GM12878 (cell line): Measurements from ENCODE around the gene DNAJB2. TPM values are rescaled to one million over a fixed set of nuclear protein-coding genes. Genes with fewer than 3 reads are reported as not detected.
A peak's percentile ranks its signal among the peaks of the same experiment; 100 is the strongest.

Experiments used
- ATAC-seq: fragments of 200-7000 bp; cut with Tn5 transposase; 3 replicates; pipeline ENCODE4 v1.9.1; 2020; ENCODE audit warnings: mild to moderate bottlenecking, moderate library complexity
- BruUV-seq: library from RNA; stranded (reverse); fragments of 400-500 nt; replicated peaks from 2 replicates; lab custom pipeline; 2021; lab: Mats Ljungman, UMichigan
- CTCF ChIA-PET: fragments of 300-600 bp; sonication (Branson Sonifier 250); formaldehyde crosslinking; extraction: SDS; loops from one replicate; lab custom pipeline; 2021; ENCODE audit warnings: inconsistent platforms; lab: Yijun Ruan, JAX
- POLR2A ChIA-PET: fragments of 350-600 bp; formaldehyde crosslinking; extraction: SDS; loops from one replicate; lab custom pipeline; 2021; ENCODE audit warnings: inconsistent platforms; lab: Charles Lee
- RAD21 ChIA-PET: fragments of 300-600 bp; sonication (Branson Sonifier 250); formaldehyde crosslinking; loops from one replicate; lab custom pipeline; 2023; ENCODE audit warnings: antibody characterized with exemption; ENCODE audit not compliant: unreplicated experiment; lab: Charles Lee
- SMC1A ChIA-PET: fragments of 300-600 bp; sonication (Branson Sonifier 250); formaldehyde crosslinking; loops from one replicate; lab custom pipeline; 2023; ENCODE audit not compliant: unreplicated experiment, uncharacterized antibody; lab: Charles Lee
- DNase-seq: peaks from one replicate; pipeline ENCODE4 v3.0.0-alpha.2; 2011; ENCODE audit warnings: low read depth, low spot score
- FAIRE-seq: peaks from 3 replicates; lab custom pipeline; 2011; peaks lifted over from hg19 to GRCh38; lab: Jason Lieb, UNC
- H2AFZ ChIP-seq: 2 replicates; pipeline ENCODE4 v1.6.0; 2011; ENCODE audit warnings: low read depth, low read length, control low read depth; ENCODE audit not compliant: control insufficient read depth
- H3K27ac ChIP-seq: 2 replicates; pipeline ENCODE4 v1.5.1; 2011; ENCODE audit warnings: control low read depth; ENCODE audit not compliant: control insufficient read depth, insufficient read depth
- H3K27me3 ChIP-seq, 2 experiments: replicated peaks in 1 of 2; 2 replicates each; pipeline versions ENCODE4 v1.6.0 to v1.6.1; 2011; ENCODE audit warnings: low read length in 1 of 2; ENCODE audit not compliant: control insufficient read depth in 2 of 2, insufficient read depth in 2 of 2
- H3K36me3 ChIP-seq, 2 experiments: 2 replicates each; pipeline ENCODE4 v1.5.1; 2011; ENCODE audit warnings: low read length in 1 of 2; ENCODE audit not compliant: control insufficient read depth in 2 of 2, insufficient read depth in 2 of 2
- H3K4me1 ChIP-seq: 2 replicates; pipeline ENCODE4 v1.6.1; 2011; ENCODE audit warnings: mild to moderate bottlenecking, low read length, moderate library complexity, mixed read lengths; ENCODE audit not compliant: control insufficient read depth, insufficient read depth
- H3K4me2 ChIP-seq: 2 replicates; pipeline ENCODE4 v1.6.0; 2011; ENCODE audit warnings: control low read depth; ENCODE audit not compliant: control insufficient read depth, insufficient read depth
- H3K4me3 ChIP-seq: fragments of 200-600 bp; sonication (generic); 2 replicates; pipeline ENCODE4 v1.5.1; 2016
- H3K79me2 ChIP-seq: 2 replicates; pipeline ENCODE4 v1.6.0; 2011; ENCODE audit warnings: low read length; ENCODE audit not compliant: control insufficient read depth, insufficient read depth
- H3K9ac ChIP-seq: 2 replicates; pipeline ENCODE4 v1.8.0; 2011; ENCODE audit warnings: low read length, control low read depth, mixed read lengths; ENCODE audit not compliant: control insufficient read depth, insufficient read depth
- H3K9me3 ChIP-seq: replicated peaks from 3 replicates; pipeline ENCODE4 v1.5.1; 2011; ENCODE audit warnings: mild to moderate bottlenecking, low read length; ENCODE audit not compliant: control insufficient read depth, insufficient read depth
- H4K20me1 ChIP-seq: 2 replicates; pipeline ENCODE4 v1.6.0; 2011; ENCODE audit not compliant: control insufficient read depth, insufficient read depth
- HDGF ChIP-seq: fragments of 450-650 bp; IDR thresholded peaks from 2 replicates; pipeline ENCODE4 v1.6.1; 2016; ENCODE audit warnings: antibody characterized with exemption
- IRF5 ChIP-seq: fragments of 450-650 bp; IDR thresholded peaks from 2 replicates; pipeline ENCODE4 v1.6.1; 2017; ENCODE audit warnings: borderline replicate concordance
- MAX ChIP-seq: IDR thresholded peaks from 2 replicates; pipeline ENCODE4 v1.6.1; 2012; ENCODE audit warnings: low read depth, low read length, improper control_type of control experiment
- whole genome bisulfite sequencing: methylation state at CpG from one replicate; pipeline ENCODE4 v1.1.6; 2016; ENCODE audit warnings: low lambda C conversion rate; ENCODE audit not compliant: insufficient replicate concordance, insufficient coverage; ENCODE audit errors: missing lambda C conversion rate; 5-methylcytosine and 5-hydroxymethylcytosine counted together
- in situ Hi-C: fragments of 300-500 bp; cut with MboI; formaldehyde crosslinking; loops from 9 replicates; pipeline ENCODE4 v1.14.3; 2018; ENCODE audit warnings: mixed read lengths
- intact Hi-C: fragments of 100-400 bp; cut with micrococcal nuclease; formaldehyde crosslinking; loops from one replicate; pipeline ENCODE4 v1.14.2; 2022; ENCODE audit not compliant: unreplicated experiment
- microRNA counts: library from miRNA; unstranded; fragments of <30 nt; microRNA quantifications from one replicate; lab custom pipeline; 2016
- microRNA-seq: library from miRNA; unstranded; fragments of <30 nt; microRNA quantifications from one replicate; pipeline ENCODE4, GENCODE V29; 2018
- polyA plus RNA-seq, 11 experiments: library from polyadenylated mRNA; depleted of rRNA in 4 of 11; unstranded in 6 of 11; stranded (reverse) in 5 of 11; fragments of >200 nt; fragmentation: Nextera tagmentation in 4 of 11; fragmentation: Illumina TruSeq in 1 of 11; extraction: Ambion mirVana in 4 of 11; extraction: Trizol in 1 of 11; gene quantifications; 1 replicate in 1 of 11; 2 replicates in 10 of 11; pipeline versions ENCODE4 v1.2.1 to v1.2.3, GENCODE V29; 2011 to 2016; ENCODE audit warnings: inconsistent platforms in 2 of 11, missing spikeins in 2 of 11, low read depth in 1 of 11
- small RNA-seq: library from RNA; depleted of rRNA; stranded (forward); fragments of <200 nt; gene quantifications from one replicate; pipeline ENCODE3, GENCODE V24; 2014
- total RNA-seq, 4 experiments: library from RNA; depleted of rRNA in 3 of 4; stranded (reverse); fragments of >200 nt in 3 of 4; fragmentation: Illumina TruSeq in 1 of 4; extraction: Trizol in 1 of 4; gene quantifications; 2 replicates each; pipeline versions ENCODE4 v1.2.1 to v1.2.3, GENCODE V29; 2013 to 2021

Gene DNAJB2
- total and polyA plus RNA-seq, 10 of the 15 experiments (the other 5 are each of a cell fraction or from before 2014, with no cell fraction given) = 0.26 to 36.5 (median 12.5) TPM

GRCh38 chr2:219335373-219335786 is 56.2 kb downstream of the DNAJB2 start:
- no peaks in the 10 kb centered on the region for H3K79me2 ChIP-seq
- BruUV-seq = no TSS peak
- in situ Hi-C loops = no loop called here
- ChIA-PET POLR2A (no interaction called here), SMC1A (interaction anchor here (0.7 kb wide), 1 partner anchor 9 kb away, joined by 3 read pairs; no protein-coding TSS in a partner anchor), CTCF (interaction anchor here (1.1 to 1.6 kb wide), 2 partner anchors 14 to 181 kb away, joined by 3 read pairs; no protein-coding TSS in a partner anchor), RAD21 (no interaction called here)
- TF ChIP-seq IRF5 = no peak
- no peak for TF ChIP-seq MAX
- no peak for TF ChIP-seq HDGF
- no peak overlapping the region for H3K4me2 ChIP-seq
- H2AFZ ChIP-seq = no peak overlapping the region
- H3K27ac ChIP-seq = no peak overlapping the region
- intact Hi-C loops = no loop called here
- no peak for DNase-seq
- peaks cover 0 to 5% of the 10 kb centered on the region in 2 experiments; a peak in 2 of 4 replicates for H3K27me3 ChIP-seq
- no peak overlapping the region for H3K4me3 ChIP-seq
- H3K9ac ChIP-seq = no peak overlapping the region
- no peak for FAIRE-seq
- WGBS = 24% methylated on average over 5 of the region's 5 CpGs
- H3K36me3 ChIP-seq = no peaks in the 10 kb centered on the region
- no peak for ATAC-seq
- no peaks in the 10 kb centered on the region for H4K20me1 ChIP-seq
- no peaks in the 10 kb centered on the region for H3K4me1 ChIP-seq
- H3K9me3 ChIP-seq = peaks cover 2% of the 10 kb centered on the region; the same call in 1 of the 3 replicates

MicroRNAs within 50 kb of the gene (microRNA counts, 767-probe panel; counts per million panel counts)
- 55.3 counts per million for microRNA hsa-miR-153 (lab: Ali Mortazavi, UCI)

Small RNA genes within 50 kb of the gene (microRNA-seq; reads per million reads assigned to microRNA genes)
- gene MIR153-1 = not detected

Small RNA genes within 50 kb of the gene (small RNA-seq; reads per million reads assigned to genes)
- gene MIR153-1 = 0.39 reads per million, percentile 3 among the genes with 10 or more reads in this experiment

Other genes starting within 250 kb of the DNAJB2 start
Only the 7 nearest of the 21 such genes appear.
- 11.6 and 13.1 TPM in 2 replicates for gene ATG9A, start 49.7 kb upstream of the DNAJB2 start, total RNA-seq (2014; rRNA removed)
- gene ATG9A, start 49.7 kb upstream of the DNAJB2 start, total RNA-seq (2014; rRNA removed; fragmentation: Illumina TruSeq; extraction: Trizol) = 8.1 and 9.8 TPM in 2 replicates
- 20.8 and 22.9 TPM in 2 replicates for gene ATG9A, start 49.7 kb upstream of the DNAJB2 start, total RNA-seq (2021)
- 20.7 and 37.5 TPM in 2 replicates for gene ATG9A, start 49.7 kb upstream of the DNAJB2 start, polyA plus RNA-seq (2011; rRNA removed)
- 10.3 and 12.5 TPM in 2 replicates for gene ATG9A, start 49.7 kb upstream of the DNAJB2 start, polyA plus RNA-seq (2014; fragmentation: Illumina TruSeq; extraction: Trizol)
- gene ATG9A, start 49.7 kb upstream of the DNAJB2 start, polyA plus RNA-seq (2014; fragmentation: Nextera tagmentation; extraction: Ambion mirVana) = under 1 TPM in 1 of 2 experiments, not detected in 1; 0.16 TPM
- 14.6 and 16.9 TPM in 2 replicates for gene ATG9A, start 49.7 kb upstream of the DNAJB2 start, polyA plus RNA-seq (2014; rRNA removed)
- gene ATG9A, start 49.7 kb upstream of the DNAJB2 start, polyA plus RNA-seq (2016; fragmentation: Nextera tagmentation; extraction: Ambion mirVana) = 10 to 100 TPM; 20.2 to 22.7 TPM
- 34.2 and 40.6 TPM in 2 replicates for gene ANKZF1, start 49.6 kb upstream of the DNAJB2 start, total RNA-seq (2014; rRNA removed)
- gene ANKZF1, start 49.6 kb upstream of the DNAJB2 start, total RNA-seq (2014; rRNA removed; fragmentation: Illumina TruSeq; extraction: Trizol) = 20.3 TPM in 2 replicates
- gene ANKZF1, start 49.6 kb upstream of the DNAJB2 start, total RNA-seq (2021) = 35.3 and 39.2 TPM in 2 replicates
- 102 and 104 TPM in 2 replicates for gene ANKZF1, start 49.6 kb upstream of the DNAJB2 start, polyA plus RNA-seq (2011; rRNA removed)
- gene ANKZF1, start 49.6 kb upstream of the DNAJB2 start, polyA plus RNA-seq (2014; fragmentation: Illumina TruSeq; extraction: Trizol) = 17.8 and 23.6 TPM in 2 replicates
- gene ANKZF1, start 49.6 kb upstream of the DNAJB2 start, polyA plus RNA-seq (2014; fragmentation: Nextera tagmentation; extraction: Ambion mirVana) = 1 to 10 TPM; 3.1 to 5.0 TPM
- gene ANKZF1, start 49.6 kb upstream of the DNAJB2 start, polyA plus RNA-seq (2014; rRNA removed) = 48.1 and 49.5 TPM in 2 replicates
- gene ANKZF1, start 49.6 kb upstream of the DNAJB2 start, polyA plus RNA-seq (2016; fragmentation: Nextera tagmentation; extraction: Ambion mirVana) = 10 to 100 TPM; 35.8 to 36.6 TPM
- gene GLB1L, start 33.9 kb upstream of the DNAJB2 start, total RNA-seq (2014; rRNA removed) = 3.7 and 5.1 TPM in 2 replicates
- gene GLB1L, start 33.9 kb upstream of the DNAJB2 start, total RNA-seq (2014; rRNA removed; fragmentation: Illumina TruSeq; extraction: Trizol) = 2.1 and 3.3 TPM in 2 replicates
- 2.8 and 4.5 TPM in 2 replicates for gene GLB1L, start 33.9 kb upstream of the DNAJB2 start, total RNA-seq (2021)
- gene GLB1L, start 33.9 kb upstream of the DNAJB2 start, polyA plus RNA-seq (2011; rRNA removed) = 2.8 and 3.4 TPM in 2 replicates
- gene GLB1L, start 33.9 kb upstream of the DNAJB2 start, polyA plus RNA-seq (2014; fragmentation: Illumina TruSeq; extraction: Trizol) = 3.5 and 5.5 TPM in 2 replicates
- 1 to 10 TPM in 1 of 2 experiments, under 1 TPM in 1; 0.29 to 1.0 TPM for gene GLB1L, start 33.9 kb upstream of the DNAJB2 start, polyA plus RNA-seq (2014; fragmentation: Nextera tagmentation; extraction: Ambion mirVana)
- 4.5 and 4.6 TPM in 2 replicates for gene GLB1L, start 33.9 kb upstream of the DNAJB2 start, polyA plus RNA-seq (2014; rRNA removed)
- 1 to 10 TPM; 1.3 to 2.6 TPM for gene GLB1L, start 33.9 kb upstream of the DNAJB2 start, polyA plus RNA-seq (2016; fragmentation: Nextera tagmentation; extraction: Ambion mirVana)
- 11.0 and 13.6 TPM in 2 replicates for gene STK16, start 33.9 kb upstream of the DNAJB2 start, total RNA-seq (2014; rRNA removed)
- gene STK16, start 33.9 kb upstream of the DNAJB2 start, total RNA-seq (2014; rRNA removed; fragmentation: Illumina TruSeq; extraction: Trizol) = 24.9 and 26.5 TPM in 2 replicates
- 28.8 and 33.9 TPM in 2 replicates for gene STK16, start 33.9 kb upstream of the DNAJB2 start, total RNA-seq (2021)
- 30.1 and 50.1 TPM in 2 replicates for gene STK16, start 33.9 kb upstream of the DNAJB2 start, polyA plus RNA-seq (2011; rRNA removed)
- 23.0 and 45.6 TPM in 2 replicates for gene STK16, start 33.9 kb upstream of the DNAJB2 start, polyA plus RNA-seq (2014; fragmentation: Illumina TruSeq; extraction: Trizol)
- gene STK16, start 33.9 kb upstream of the DNAJB2 start, polyA plus RNA-seq (2014; fragmentation: Nextera tagmentation; extraction: Ambion mirVana) = 1 to 10 TPM; 8.4 to 9.0 TPM
- 30.8 and 31.2 TPM in 2 replicates for gene STK16, start 33.9 kb upstream of the DNAJB2 start, polyA plus RNA-seq (2014; rRNA removed)
- gene STK16, start 33.9 kb upstream of the DNAJB2 start, polyA plus RNA-seq (2016; fragmentation: Nextera tagmentation; extraction: Ambion mirVana) = 1 to 10 TPM; 4.3 to 5.9 TPM
- not detected in 2 replicates for gene TUBA4B, start 26.1 kb upstream of the DNAJB2 start, total RNA-seq (2014; rRNA removed)
- gene TUBA4B, start 26.1 kb upstream of the DNAJB2 start, total RNA-seq (2014; rRNA removed; fragmentation: Illumina TruSeq; extraction: Trizol) = not detected in 2 replicates
- not detected in 2 replicates for gene TUBA4B, start 26.1 kb upstream of the DNAJB2 start, total RNA-seq (2021)
- gene TUBA4B, start 26.1 kb upstream of the DNAJB2 start, polyA plus RNA-seq (2011; rRNA removed) = 0.07 TPM in 1 of 2 replicates, not detected in the other
- not detected in 2 replicates for gene TUBA4B, start 26.1 kb upstream of the DNAJB2 start, polyA plus RNA-seq (2014; fragmentation: Illumina TruSeq; extraction: Trizol)
- gene TUBA4B, start 26.1 kb upstream of the DNAJB2 start, polyA plus RNA-seq (2014; fragmentation: Nextera tagmentation; extraction: Ambion mirVana) = not detected
- not detected in 2 replicates for gene TUBA4B, start 26.1 kb upstream of the DNAJB2 start, polyA plus RNA-seq (2014; rRNA removed)
- not detected for gene TUBA4B, start 26.1 kb upstream of the DNAJB2 start, polyA plus RNA-seq (2016; fragmentation: Nextera tagmentation; extraction: Ambion mirVana)
- 126 and 130 TPM in 2 replicates for gene TUBA4A, start 25.4 kb upstream of the DNAJB2 start, total RNA-seq (2014; rRNA removed)
- gene TUBA4A, start 25.4 kb upstream of the DNAJB2 start, total RNA-seq (2014; rRNA removed; fragmentation: Illumina TruSeq; extraction: Trizol) = 81.9 and 89.4 TPM in 2 replicates
- gene TUBA4A, start 25.4 kb upstream of the DNAJB2 start, total RNA-seq (2021) = 117 and 142 TPM in 2 replicates
- 85.4 and 270 TPM in 2 replicates for gene TUBA4A, start 25.4 kb upstream of the DNAJB2 start, polyA plus RNA-seq (2011; rRNA removed)
- gene TUBA4A, start 25.4 kb upstream of the DNAJB2 start, polyA plus RNA-seq (2014; fragmentation: Illumina TruSeq; extraction: Trizol) = 308 and 325 TPM in 2 replicates
- 10 to 100 TPM; 58.2 to 88.6 TPM for gene TUBA4A, start 25.4 kb upstream of the DNAJB2 start, polyA plus RNA-seq (2014; fragmentation: Nextera tagmentation; extraction: Ambion mirVana)
- 118 and 122 TPM in 2 replicates for gene TUBA4A, start 25.4 kb upstream of the DNAJB2 start, polyA plus RNA-seq (2014; rRNA removed)
- gene TUBA4A, start 25.4 kb upstream of the DNAJB2 start, polyA plus RNA-seq (2016; fragmentation: Nextera tagmentation; extraction: Ambion mirVana) = 100 to 1,000 TPM; 229 to 254 TPM
- gene PTPRN, start 30.0 kb downstream of the DNAJB2 start, total RNA-seq (2014; rRNA removed) = not detected in 2 replicates
- gene PTPRN, start 30.0 kb downstream of the DNAJB2 start, total RNA-seq (2014; rRNA removed; fragmentation: Illumina TruSeq; extraction: Trizol) = not detected in 2 replicates
- gene PTPRN, start 30.0 kb downstream of the DNAJB2 start, total RNA-seq (2021) = not detected in 2 replicates
- 0.35 and 0.69 TPM in 2 replicates for gene PTPRN, start 30.0 kb downstream of the DNAJB2 start, polyA plus RNA-seq (2011; rRNA removed)
- not detected in 2 replicates for gene PTPRN, start 30.0 kb downstream of the DNAJB2 start, polyA plus RNA-seq (2014; fragmentation: Illumina TruSeq; extraction: Trizol)
- not detected for gene PTPRN, start 30.0 kb downstream of the DNAJB2 start, polyA plus RNA-seq (2014; fragmentation: Nextera tagmentation; extraction: Ambion mirVana)
- gene PTPRN, start 30.0 kb downstream of the DNAJB2 start, polyA plus RNA-seq (2014; rRNA removed) = 0.28 TPM in 1 of 2 replicates, not detected in the other
- gene PTPRN, start 30.0 kb downstream of the DNAJB2 start, polyA plus RNA-seq (2016; fragmentation: Nextera tagmentation; extraction: Ambion mirVana) = not detected